Mesendoderm (in vitro differentiated cells): ENCODE measurements around the gene CAST.

Source experiments
- DNase-seq: peaks from one replicate; pipeline ENCODE4 v3.0.0; 2013
- H2AK5ac ChIP-seq: 2 replicates; pipeline ENCODE4 v1.6.1; 2013; ENCODE audit warnings: low read length, inconsistent platforms
- H2BK120ac ChIP-seq: 2 replicates; pipeline ENCODE4 v1.6.1; 2013; ENCODE audit warnings: low read depth, mild to moderate bottlenecking, low read length, moderate library complexity, mixed read lengths
- H2BK15ac ChIP-seq: replicated peaks from 2 replicates; pipeline ENCODE4 v1.6.1; 2013; ENCODE audit warnings: low read depth, mild to moderate bottlenecking, moderate library complexity
- H2BK5ac ChIP-seq: 2 replicates; pipeline ENCODE4 v1.6.1; 2013; ENCODE audit warnings: low read length, inconsistent platforms
- H3K18ac ChIP-seq: 2 replicates; pipeline ENCODE4 v1.6.1; 2013; ENCODE audit warnings: mild to moderate bottlenecking, low read length, mixed read lengths
- H3K23ac ChIP-seq: one replicate; pipeline ENCODE4 v1.6.1; 2013; ENCODE audit warnings: low read length
- H3K27ac ChIP-seq: 2 replicates; pipeline ENCODE4 v1.5.1; 2013; ENCODE audit warnings: low read depth, mild to moderate bottlenecking, inconsistent platforms, low read length, moderate library complexity
- H3K27me3 ChIP-seq: 2 replicates; pipeline ENCODE4 v1.6.1; 2013; ENCODE audit warnings: low read length, control low read depth, mild to moderate bottlenecking, inconsistent platforms; ENCODE audit not compliant: insufficient read depth, poor library complexity
- H3K36me3 ChIP-seq: 2 replicates; pipeline ENCODE4 v1.6.1; 2013; ENCODE audit warnings: low read length, inconsistent platforms; ENCODE audit not compliant: control insufficient read depth, insufficient read depth
- H3K4ac ChIP-seq: one replicate; pipeline ENCODE4 v1.6.1; 2013; ENCODE audit warnings: low read depth, mild to moderate bottlenecking, low read length, moderate library complexity
- H3K4me1 ChIP-seq: 2 replicates; pipeline ENCODE4 v1.6.1; 2013; ENCODE audit warnings: low read depth, low read length, inconsistent platforms; ENCODE audit not compliant: control insufficient read depth
- H3K4me2 ChIP-seq: 2 replicates; pipeline ENCODE4 v1.6.1; 2013; ENCODE audit warnings: low read length
- H3K4me3 ChIP-seq: 2 replicates; pipeline ENCODE4 v1.5.1; 2013; ENCODE audit warnings: mild to moderate bottlenecking, low read length
- H3K56ac ChIP-seq: one replicate; pipeline ENCODE4 v1.6.1; 2013; ENCODE audit warnings: low read length
- H3K79me1 ChIP-seq: 2 replicates; pipeline ENCODE4 v1.6.1; 2013; ENCODE audit warnings: low read length, inconsistent platforms
- H3K79me2 ChIP-seq: 2 replicates; pipeline ENCODE4 v1.6.1; 2013; ENCODE audit warnings: mild to moderate bottlenecking, low read length; ENCODE audit not compliant: control insufficient read depth, insufficient read depth
- H3K9ac ChIP-seq: 2 replicates; pipeline ENCODE4 v1.6.1; 2013; ENCODE audit warnings: low read length, inconsistent platforms
- H4K5ac ChIP-seq: one replicate; pipeline ENCODE4 v1.6.1; 2013; ENCODE audit warnings: low read length
- H4K8ac ChIP-seq: one replicate; pipeline ENCODE4 v1.6.1; 2013; ENCODE audit warnings: low read depth, mild to moderate bottlenecking, control low read depth, low read length, moderate library complexity
- WGBS: extraction: QIAGEN DNeasy Blood & Tissue Kit; methylation state at CpG from one replicate; pipeline ENCODE4 v1.1.7; 2013; ENCODE audit warnings: low lambda C conversion rate, missing lambda C conversion rate; ENCODE audit not compliant: insufficient coverage; ENCODE audit errors: extremely low coverage; 5-methylcytosine and 5-hydroxymethylcytosine counted together

Gene CAST

DNA sequence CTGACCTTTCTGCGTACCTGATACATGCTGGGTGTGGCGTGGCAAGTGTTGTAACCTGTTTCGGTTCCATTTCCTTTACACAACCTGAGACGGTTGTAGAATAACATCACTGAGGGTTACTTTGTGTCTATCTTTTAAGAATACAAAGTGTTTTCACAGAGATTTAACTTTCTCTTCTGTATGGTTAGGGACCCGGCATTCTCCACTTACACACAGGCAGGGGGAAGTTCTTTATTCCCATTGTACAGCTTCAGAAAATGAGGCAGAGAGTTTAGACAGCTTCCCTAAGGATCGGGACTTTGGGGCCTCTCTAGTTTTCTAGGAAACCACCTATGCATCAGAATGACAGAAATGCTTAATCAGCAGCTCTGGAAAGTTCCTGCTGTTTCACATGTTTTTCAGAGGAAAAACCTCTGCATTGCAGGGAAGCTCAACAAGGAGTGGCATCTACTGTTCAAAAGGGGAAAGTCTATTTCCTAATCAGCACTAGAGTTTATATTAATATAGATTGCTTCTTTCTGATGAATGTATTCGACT lies 41.3 kb downstream of the CAST start:
- Histone ChIP-seq H3K27me3 (no peaks in the 10 kb centered on the region), H2BK15ac (no peak overlapping the region), H2BK120ac (no peak overlapping the region), H2AK5ac (no peak overlapping the region), H3K79me1 (no peaks in the 10 kb centered on the region), H3K27ac (no peak overlapping the region), H3K4me3 (peak overlapping the region; percentile 48), H3K23ac (no peak overlapping the region), H3K9ac (peak overlapping the region; percentile 77), H4K5ac (no peak overlapping the region), H3K56ac (peak overlapping the region; percentile 93), H4K8ac (no peak overlapping the region), H2BK5ac (no peak overlapping the region), H3K4me1 (peaks cover 11% of the 10 kb centered on the region), H3K4ac (no peak overlapping the region), H3K18ac (no peak overlapping the region), H3K4me2 (peak overlapping the region; percentile 43), H3K36me3 (no peaks in the 10 kb centered on the region), H3K79me2 (no peaks in the 10 kb centered on the region)
- WGBS = no CpG with 5 or more reads among the region's 7 CpGs
- DNase-seq = no peak

DNA sequence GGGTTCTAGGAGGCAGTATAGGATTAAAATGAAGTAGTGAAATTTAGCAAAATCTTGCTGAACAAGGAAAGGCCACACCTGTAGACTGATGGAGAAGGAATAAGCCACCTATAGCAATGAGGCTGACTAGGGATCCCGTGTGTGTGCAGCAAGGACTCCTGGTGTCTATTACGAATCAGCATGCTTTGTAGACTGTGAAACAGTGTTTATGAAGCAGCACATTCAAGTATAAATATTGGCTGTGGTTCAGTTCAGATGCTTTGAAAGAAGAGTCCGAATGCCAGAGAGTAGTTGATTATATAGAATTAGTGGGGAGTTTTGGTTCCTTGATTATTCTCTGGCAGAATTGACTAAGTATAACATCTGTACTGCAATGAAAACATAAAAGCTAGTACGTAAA lies 41.8 kb downstream of the CAST start:
- H3K4me1 ChIP-seq = peaks cover 11% of the 10 kb centered on the region

DNA sequence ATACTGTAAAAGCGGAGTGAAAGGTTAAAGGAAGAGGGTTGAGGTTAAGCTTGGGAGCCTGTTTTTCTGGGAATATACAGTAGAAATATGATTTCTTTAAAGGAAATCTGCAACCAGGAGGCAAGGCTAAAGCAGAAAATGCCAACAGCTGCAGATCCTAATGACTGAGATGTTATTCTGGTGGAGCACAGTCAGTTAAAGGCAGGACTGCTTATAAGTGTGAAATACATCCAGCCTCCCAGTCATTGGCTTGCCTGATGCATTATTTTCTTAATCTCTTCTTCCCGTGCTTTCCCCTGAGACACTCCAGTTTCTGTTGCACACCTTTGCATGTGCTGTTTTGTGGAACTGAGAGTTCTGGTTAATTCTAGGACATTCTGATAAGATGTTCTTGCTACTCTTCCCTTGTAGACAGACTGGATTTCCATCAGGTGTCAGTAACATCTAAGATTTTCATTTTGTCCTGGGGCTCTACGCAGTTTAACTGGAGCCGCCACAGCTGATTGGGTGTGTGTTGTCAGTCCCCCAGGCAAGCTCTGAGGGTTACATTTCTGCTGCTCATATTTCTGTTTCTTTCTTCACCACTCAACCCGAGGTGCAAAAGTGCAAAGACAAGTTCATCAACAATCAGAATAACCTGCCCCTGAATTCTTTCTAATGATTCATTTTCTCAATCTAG lies 44.4 kb downstream of the CAST start:
- no peak overlapping the region for H3K18ac ChIP-seq
- H3K4me2 ChIP-seq = no peak overlapping the region
- H3K27ac ChIP-seq = no peak overlapping the region
- no peak overlapping the region for H2BK15ac ChIP-seq
- no peaks in the 10 kb centered on the region for H3K27me3 ChIP-seq
- H2BK5ac ChIP-seq = no peak overlapping the region
- peaks cover 4% of the 10 kb centered on the region for H3K4me1 ChIP-seq
- no peak overlapping the region for H3K9ac ChIP-seq
- WGBS = no CpG with 5 or more reads among the region's 5 CpGs
- no peak for DNase-seq
- no peak overlapping the region for H3K23ac ChIP-seq
- H3K4ac ChIP-seq = no peak overlapping the region
- H3K56ac ChIP-seq = no peak overlapping the region
- no peak overlapping the region for H2BK120ac ChIP-seq
- no peaks in the 10 kb centered on the region for H3K36me3 ChIP-seq
- H4K5ac ChIP-seq = no peak overlapping the region
- H3K79me2 ChIP-seq = no peaks in the 10 kb centered on the region
- no peak overlapping the region for H2AK5ac ChIP-seq
- H3K79me1 ChIP-seq = no peaks in the 10 kb centered on the region
- no peak overlapping the region for H4K8ac ChIP-seq
- H3K4me3 ChIP-seq = no peak overlapping the region

More for the DNA sequence above, 41.8 kb downstream of the CAST start:
- H3K79me1 ChIP-seq = no peaks in the 10 kb centered on the region
- no peak overlapping the region for H3K27ac ChIP-seq
- H2AK5ac ChIP-seq = no peak overlapping the region
- no peak overlapping the region for H3K4ac ChIP-seq
- H2BK15ac ChIP-seq = no peak overlapping the region
- no peak overlapping the region for H4K8ac ChIP-seq
- no peaks in the 10 kb centered on the region for H3K36me3 ChIP-seq
- no peak overlapping the region for H3K23ac ChIP-seq
- no CpG with 5 or more reads among the region's 4 CpGs for WGBS
- no peak overlapping the region for H3K18ac ChIP-seq
- no peak overlapping the region for H3K56ac ChIP-seq
- H3K4me3 ChIP-seq = no peak overlapping the region
- H2BK5ac ChIP-seq = no peak overlapping the region
- no peaks in the 10 kb centered on the region for H3K27me3 ChIP-seq
- no peak overlapping the region for H3K9ac ChIP-seq
- H3K79me2 ChIP-seq = no peaks in the 10 kb centered on the region
- no peak overlapping the region for H3K4me2 ChIP-seq
- no peak overlapping the region for H4K5ac ChIP-seq
- no peak for DNase-seq
- no peak overlapping the region for H2BK120ac ChIP-seq

DNA sequence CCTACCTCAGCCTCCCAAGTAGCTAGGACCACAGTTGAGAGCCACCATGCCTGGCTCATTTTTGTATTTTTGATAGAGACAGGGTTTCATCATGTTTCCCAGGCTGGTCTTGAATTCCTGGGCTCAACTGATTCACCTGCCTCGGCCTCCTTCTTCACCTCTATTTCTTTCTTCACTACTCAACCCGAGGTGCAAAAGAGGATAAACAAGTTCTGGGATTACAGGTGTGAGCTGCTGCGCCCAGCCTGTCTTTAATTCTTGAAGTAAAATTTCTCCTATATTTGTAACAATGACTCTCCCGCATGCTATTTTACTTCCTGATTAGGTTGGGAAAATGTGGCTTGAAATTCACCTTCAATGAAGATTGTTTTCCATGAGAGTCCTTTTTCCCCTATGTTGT lies 46.4 kb downstream of the CAST start:
- Histone ChIP-seq H2BK5ac (no peak overlapping the region), H4K8ac (no peak overlapping the region), H2BK120ac (no peak overlapping the region), H2BK15ac (no peak overlapping the region), H3K79me2 (no peaks in the 10 kb centered on the region), H3K4me2 (no peak overlapping the region), H4K5ac (no peak overlapping the region), H3K27me3 (no peaks in the 10 kb centered on the region), H3K79me1 (no peaks in the 10 kb centered on the region), H3K4me3 (no peak overlapping the region), H3K4ac (no peak overlapping the region), H2AK5ac (no peak overlapping the region), H3K23ac (no peak overlapping the region), H3K27ac (no peak overlapping the region), H3K36me3 (no peaks in the 10 kb centered on the region), H3K18ac (no peak overlapping the region), H3K56ac (no peak overlapping the region), H3K9ac (no peak overlapping the region), H3K4me1 (peaks cover under 1% of the 10 kb centered on the region)
- no peak for DNase-seq
- WGBS = no CpG with 5 or more reads among the region's 4 CpGs

DNA sequence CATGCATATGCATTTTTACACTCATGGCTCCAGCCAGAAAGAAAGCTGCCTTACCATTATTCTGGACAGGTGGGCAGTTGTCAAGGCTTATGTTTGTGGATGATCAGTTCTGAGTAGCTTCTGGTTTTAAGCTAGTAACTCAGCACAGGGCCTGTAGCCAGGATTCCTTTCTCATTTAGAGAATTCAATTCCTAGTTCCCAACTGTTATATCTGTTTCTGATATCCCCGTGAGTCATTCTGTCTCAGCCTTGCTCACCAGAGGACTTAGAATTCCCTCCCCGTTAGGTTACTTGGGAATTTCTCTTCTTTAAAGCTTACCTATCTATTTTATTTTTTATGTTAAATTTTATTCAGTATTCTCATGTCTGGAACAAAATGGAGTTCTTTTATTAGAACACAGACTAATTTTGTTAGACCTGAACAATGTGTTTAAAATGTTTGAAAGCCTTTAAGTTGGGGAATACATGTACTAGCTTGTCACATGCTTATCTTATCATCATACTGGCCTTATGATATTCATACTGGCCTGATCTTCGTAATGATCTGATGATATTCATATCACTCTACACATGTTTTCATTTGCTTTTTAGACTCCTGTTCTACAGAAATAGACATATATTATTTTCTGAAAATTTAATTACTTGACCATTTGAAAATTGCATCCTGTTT lies 47.1 kb downstream of the CAST start:
- no peak overlapping the region for H3K56ac ChIP-seq
- no peak overlapping the region for H3K4ac ChIP-seq
- no peak overlapping the region for H4K5ac ChIP-seq
- no peaks in the 10 kb centered on the region for H3K79me1 ChIP-seq
- H3K27me3 ChIP-seq = no peaks in the 10 kb centered on the region
- H3K4me3 ChIP-seq = no peak overlapping the region
- H3K4me2 ChIP-seq = no peak overlapping the region
- H4K8ac ChIP-seq = no peak overlapping the region
- H2BK15ac ChIP-seq = no peak overlapping the region
- no peak overlapping the region for H3K18ac ChIP-seq
- no peak overlapping the region for H2BK5ac ChIP-seq
- no peaks in the 10 kb centered on the region for H3K79me2 ChIP-seq
- WGBS = no CpG with 5 or more reads among the region's 3 CpGs
- no peak overlapping the region for H2AK5ac ChIP-seq
- DNase-seq = no peak
- H3K23ac ChIP-seq = no peak overlapping the region
- H3K9ac ChIP-seq = no peak overlapping the region
- peaks cover under 1% of the 10 kb centered on the region for H3K4me1 ChIP-seq
- H3K27ac ChIP-seq = no peak overlapping the region
- H2BK120ac ChIP-seq = no peak overlapping the region
- H3K36me3 ChIP-seq = no peaks in the 10 kb centered on the region
